ENCODE measurements around the gene PTGS2.
"Not testable (repeated sequence)": the region's sequence is repeated elsewhere in the genome, so short reads cannot be mapped to it uniquely, and the experiment has no call there.

Gene PTGS2

GRCh38 chr1:186672596-186672995 lies 7.6 kb downstream of the PTGS2 start:
- TF ChIP-seq SPI1 (IDR thresholded peaks at IDR 0.05; ENCODE audit: borderline replicate concordance, low read depth) (no peak), GABPA (IDR thresholded peaks at IDR 0.05; ENCODE audit: low read depth) (no peak), CTCF (IDR thresholded peaks at IDR 0.05; ENCODE audit: insufficient read depth, low read length) (no peak), POLR2AphosphoS5 (IDR thresholded peaks at IDR 0.05; ENCODE audit: low read depth) (no peak)
- TF ChIP-seq, protein P1, sequence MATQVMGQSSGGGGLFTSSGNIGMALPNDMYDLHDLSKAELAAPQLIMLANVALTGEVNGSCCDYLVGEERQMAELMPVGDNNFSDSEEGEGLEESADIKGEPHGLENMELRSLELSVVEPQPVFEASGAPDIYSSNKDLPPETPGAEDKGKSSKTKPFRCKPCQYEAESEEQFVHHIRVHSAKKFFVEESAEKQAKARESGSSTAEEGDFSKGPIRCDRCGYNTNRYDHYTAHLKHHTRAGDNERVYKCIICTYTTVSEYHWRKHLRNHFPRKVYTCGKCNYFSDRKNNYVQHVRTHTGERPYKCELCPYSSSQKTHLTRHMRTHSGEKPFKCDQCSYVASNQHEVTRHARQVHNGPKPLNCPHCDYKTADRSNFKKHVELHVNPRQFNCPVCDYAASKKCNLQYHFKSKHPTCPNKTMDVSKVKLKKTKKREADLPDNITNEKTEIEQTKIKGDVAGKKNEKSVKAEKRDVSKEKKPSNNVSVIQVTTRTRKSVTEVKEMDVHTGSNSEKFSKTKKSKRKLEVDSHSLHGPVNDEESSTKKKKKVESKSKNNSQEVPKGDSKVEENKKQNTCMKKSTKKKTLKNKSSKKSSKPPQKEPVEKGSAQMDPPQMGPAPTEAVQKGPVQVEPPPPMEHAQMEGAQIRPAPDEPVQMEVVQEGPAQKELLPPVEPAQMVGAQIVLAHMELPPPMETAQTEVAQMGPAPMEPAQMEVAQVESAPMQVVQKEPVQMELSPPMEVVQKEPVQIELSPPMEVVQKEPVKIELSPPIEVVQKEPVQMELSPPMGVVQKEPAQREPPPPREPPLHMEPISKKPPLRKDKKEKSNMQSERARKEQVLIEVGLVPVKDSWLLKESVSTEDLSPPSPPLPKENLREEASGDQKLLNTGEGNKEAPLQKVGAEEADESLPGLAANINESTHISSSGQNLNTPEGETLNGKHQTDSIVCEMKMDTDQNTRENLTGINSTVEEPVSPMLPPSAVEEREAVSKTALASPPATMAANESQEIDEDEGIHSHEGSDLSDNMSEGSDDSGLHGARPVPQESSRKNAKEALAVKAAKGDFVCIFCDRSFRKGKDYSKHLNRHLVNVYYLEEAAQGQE (IDR thresholded peaks at IDR 0.05; ENCODE audit: insufficient replicate concordance, low read depth), result no peak
- H3K27ac ChIP-seq (replicated peaks), result no peak overlapping the region
- no peak for DNase-seq (ENCODE audit: low read depth in 1 of 2, low spot score in 1 of 2)

GRCh38 chr1:186672131-186672530 lies 8.1 kb downstream of the PTGS2 start:
- no peak overlapping the region for H3K4me3 ChIP-seq (replicated peaks; ENCODE audit: insufficient read depth, low read length)
- H3K27ac ChIP-seq (replicated peaks), result no peak overlapping the region
- DNase-seq (ENCODE audit: low read depth in 1 of 2, low spot score in 1 of 2), result no peak
- no peaks in the 10 kb centered on the region for H3K27me3 ChIP-seq (ENCODE audit: insufficient read depth, poor library complexity, severe bottlenecking)
- no peak for TF ChIP-seq GABPA (IDR thresholded peaks at IDR 0.05; ENCODE audit: low read depth)
- TF ChIP-seq CTCF (IDR thresholded peaks at IDR 0.05; ENCODE audit: insufficient read depth, low read length), result no peak
- TF ChIP-seq POLR2AphosphoS5 (IDR thresholded peaks at IDR 0.05; ENCODE audit: low read depth), result no peak
- TF ChIP-seq SPI1 (IDR thresholded peaks at IDR 0.05; ENCODE audit: borderline replicate concordance, low read depth), result no peak
- TF ChIP-seq, protein P1 (IDR thresholded peaks at IDR 0.05; ENCODE audit: insufficient replicate concordance, low read depth), result no peak

More at GRCh38 chr1:186672596-186672995, 7.6 kb downstream of the PTGS2 start:
- H3K27me3 ChIP-seq (ENCODE audit: insufficient read depth, poor library complexity, severe bottlenecking), result no peaks in the 10 kb centered on the region
- H3K4me3 ChIP-seq (replicated peaks; ENCODE audit: insufficient read depth, low read length), result no peak overlapping the region

DNA sequence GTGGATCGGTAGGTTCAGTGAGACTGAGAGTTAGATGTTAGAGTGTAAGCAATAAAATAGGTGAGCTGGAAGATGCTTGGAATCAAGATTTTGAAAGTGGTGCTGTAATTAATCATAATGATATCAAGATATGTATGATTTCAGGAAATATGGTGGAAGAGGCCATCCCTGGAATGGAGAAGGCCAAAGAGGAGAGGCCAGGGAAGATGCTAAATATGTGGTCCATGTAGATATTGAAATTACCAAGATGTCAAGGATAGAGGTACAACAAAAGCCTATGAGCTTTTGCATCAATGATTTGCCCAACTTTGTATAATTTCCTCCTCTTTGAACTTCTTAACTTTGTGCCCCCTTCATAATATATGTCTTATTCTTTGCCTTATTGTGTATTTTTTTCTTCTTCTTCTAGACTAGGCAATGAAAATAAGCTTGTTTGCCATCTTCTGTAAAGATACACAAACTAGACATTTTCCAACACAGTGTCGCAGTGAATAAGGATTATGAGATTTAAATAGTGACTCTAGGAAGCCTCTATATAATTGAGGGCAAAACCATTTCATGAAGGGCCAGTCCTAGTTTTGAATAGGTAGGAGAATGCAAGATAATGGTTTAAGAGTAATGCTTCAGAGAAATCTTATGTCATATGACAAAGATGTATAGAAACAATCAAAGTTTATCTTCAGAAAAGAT lies 8.9 kb downstream of the PTGS2 start:
- Histone ChIP-seq H3K27me3 (ENCODE audit: insufficient read depth, poor library complexity, severe bottlenecking) (no peaks in the 10 kb centered on the region), H3K27ac (replicated peaks) (no peak overlapping the region), H3K4me3 (replicated peaks; ENCODE audit: insufficient read depth, low read length) (no peak overlapping the region)
- TF ChIP-seq SPI1 (IDR thresholded peaks at IDR 0.05; ENCODE audit: borderline replicate concordance, low read depth), result no peak
- no peak for DNase-seq (ENCODE audit: low read depth in 1 of 2, low spot score in 1 of 2)

GRCh38 chr1:186670297-186671135 lies 9.7 kb downstream of the PTGS2 start:
- Histone ChIP-seq H3K27ac (replicated peaks) (no peak overlapping the region), H3K27me3 (ENCODE audit: insufficient read depth, poor library complexity, severe bottlenecking) (no peaks in the 10 kb centered on the region), H3K4me3 (replicated peaks; ENCODE audit: insufficient read depth, low read length) (no peak overlapping the region)
- DNase-seq (ENCODE audit: low read depth in 1 of 2, low spot score in 1 of 2), result no peak
- TF ChIP-seq, protein P1 (IDR thresholded peaks at IDR 0.05; ENCODE audit: insufficient replicate concordance, low read depth), result no peak
- TF ChIP-seq SPI1 (IDR thresholded peaks at IDR 0.05; ENCODE audit: borderline replicate concordance, low read depth), result no peak
- TF ChIP-seq POLR2AphosphoS5 (IDR thresholded peaks at IDR 0.05; ENCODE audit: low read depth), result no peak
- no peak for TF ChIP-seq GABPA (IDR thresholded peaks at IDR 0.05; ENCODE audit: low read depth)
- no peak for TF ChIP-seq CTCF (IDR thresholded peaks at IDR 0.05; ENCODE audit: insufficient read depth, low read length)

DNA sequence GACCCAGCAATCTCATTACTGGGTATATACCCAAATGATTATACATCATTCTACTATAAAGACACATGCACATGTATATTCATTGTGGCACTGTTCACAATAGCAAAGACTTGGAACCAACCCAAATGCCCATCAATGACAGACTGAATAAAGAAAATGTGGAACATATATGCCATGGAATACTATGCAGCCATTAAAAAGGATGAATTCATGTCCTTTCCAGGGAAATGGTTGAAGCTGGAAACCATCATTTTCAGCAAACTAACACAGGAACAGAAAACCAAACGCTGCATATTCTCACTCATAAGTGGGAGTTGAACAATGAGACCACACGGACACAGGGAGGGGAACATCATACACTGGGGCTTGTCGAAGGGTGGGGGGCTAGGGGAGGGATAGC lies 10.4 kb downstream of the PTGS2 start:
- H3K27me3 ChIP-seq (ENCODE audit: insufficient read depth, poor library complexity, severe bottlenecking); H3K4me3 ChIP-seq (replicated peaks; ENCODE audit: insufficient read depth, low read length); H3K27ac ChIP-seq (replicated peaks); DNase-seq (ENCODE audit: low read depth in 1 of 2, low spot score in 1 of 2): not testable (repeated sequence)

Data from HL-60 (cell line).